ENCODE measurements around the gene RAB34. TPM values are rescaled to one million over a fixed set of nuclear protein-coding genes. Genes with fewer than 3 reads are reported as not detected.

Gene RAB34
- total RNA-seq, 3 donors from 2014 or later: 105 to 129 (median 123) TPM

DNA sequence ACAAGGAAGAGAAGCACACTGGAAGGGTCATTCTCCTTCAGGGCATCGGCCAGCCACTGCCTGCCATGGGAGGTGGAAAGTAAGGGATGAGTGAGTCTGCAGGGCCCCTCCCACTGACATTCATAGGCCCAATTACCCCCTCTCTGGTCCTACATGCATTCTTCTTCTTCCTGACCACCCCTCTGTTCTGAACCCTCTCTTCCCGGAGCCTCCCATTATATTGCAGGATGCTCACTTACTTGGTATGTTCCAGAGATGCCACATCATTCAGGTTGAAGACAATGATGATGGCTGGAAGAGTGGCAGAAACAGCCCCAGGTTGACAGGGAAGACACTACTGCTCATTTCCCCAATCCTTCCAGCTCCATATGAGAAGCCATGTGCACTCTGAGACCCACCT lies 2.5 kb downstream of the RAB34 start:
- Histone ChIP-seq H3K36me3 (no peaks in the 10 kb centered on the region), H3K27me3 (no peaks in the 10 kb centered on the region), H3K27ac (no peak overlapping the region), H3K4me1 (peaks cover 0 to 16% of the 10 kb centered on the region in 2 donors), H3K9me3 (no peaks in the 10 kb centered on the region), H3K4me3 (no peak overlapping the region)
- TF ChIP-seq POLR2A (IDR thresholded peaks at IDR 0.05) (no peak), POLR2AphosphoS5 (IDR thresholded peaks at IDR 0.05) (no peak)
- no peak for DNase-seq (ENCODE audit: low spot score in 2 of 2)
- intact Hi-C loops (cut with DNase I; ENCODE audit: low total_unique reads): no loop called here

DNA sequence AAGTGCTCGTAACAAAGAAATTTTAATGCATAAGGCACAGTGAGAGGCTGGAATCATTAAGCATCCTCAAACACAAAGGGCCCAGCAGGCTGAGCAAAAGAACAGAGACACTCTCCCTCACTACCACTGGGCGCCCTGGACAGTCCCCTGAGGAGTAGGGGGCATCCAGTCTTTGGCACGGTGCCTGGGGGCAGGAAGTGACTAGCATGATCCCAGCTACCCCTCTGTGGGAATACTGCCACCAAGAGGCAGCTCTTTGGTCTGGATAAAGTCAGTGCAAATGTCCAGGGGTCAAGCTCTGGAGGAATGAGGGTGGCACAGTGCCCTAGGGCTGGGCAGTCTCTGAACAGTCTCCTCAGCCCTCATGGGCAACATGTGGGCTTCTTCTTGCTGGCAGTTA lies 3.4 kb downstream of the RAB34 start:
- no peak for DNase-seq (ENCODE audit: low spot score in 2 of 2)
- Histone ChIP-seq H3K4me3 (no peak overlapping the region), H3K27ac (no peak overlapping the region), H3K36me3 (no peaks in the 10 kb centered on the region), H3K4me1 (peaks cover 0 to 16% of the 10 kb centered on the region in 2 donors), H3K9me3 (no peaks in the 10 kb centered on the region), H3K27me3 (no peaks in the 10 kb centered on the region)
- intact Hi-C loops (cut with DNase I; ENCODE audit: low total_unique reads): no loop called here
- TF ChIP-seq POLR2AphosphoS5 (IDR thresholded peaks at IDR 0.05) (no peak), POLR2A (IDR thresholded peaks at IDR 0.05) (no peak)
- TF ChIP-seq, protein P1, sequence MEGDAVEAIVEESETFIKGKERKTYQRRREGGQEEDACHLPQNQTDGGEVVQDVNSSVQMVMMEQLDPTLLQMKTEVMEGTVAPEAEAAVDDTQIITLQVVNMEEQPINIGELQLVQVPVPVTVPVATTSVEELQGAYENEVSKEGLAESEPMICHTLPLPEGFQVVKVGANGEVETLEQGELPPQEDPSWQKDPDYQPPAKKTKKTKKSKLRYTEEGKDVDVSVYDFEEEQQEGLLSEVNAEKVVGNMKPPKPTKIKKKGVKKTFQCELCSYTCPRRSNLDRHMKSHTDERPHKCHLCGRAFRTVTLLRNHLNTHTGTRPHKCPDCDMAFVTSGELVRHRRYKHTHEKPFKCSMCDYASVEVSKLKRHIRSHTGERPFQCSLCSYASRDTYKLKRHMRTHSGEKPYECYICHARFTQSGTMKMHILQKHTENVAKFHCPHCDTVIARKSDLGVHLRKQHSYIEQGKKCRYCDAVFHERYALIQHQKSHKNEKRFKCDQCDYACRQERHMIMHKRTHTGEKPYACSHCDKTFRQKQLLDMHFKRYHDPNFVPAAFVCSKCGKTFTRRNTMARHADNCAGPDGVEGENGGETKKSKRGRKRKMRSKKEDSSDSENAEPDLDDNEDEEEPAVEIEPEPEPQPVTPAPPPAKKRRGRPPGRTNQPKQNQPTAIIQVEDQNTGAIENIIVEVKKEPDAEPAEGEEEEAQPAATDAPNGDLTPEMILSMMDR (IDR thresholded peaks at IDR 0.05): no peak

DNA sequence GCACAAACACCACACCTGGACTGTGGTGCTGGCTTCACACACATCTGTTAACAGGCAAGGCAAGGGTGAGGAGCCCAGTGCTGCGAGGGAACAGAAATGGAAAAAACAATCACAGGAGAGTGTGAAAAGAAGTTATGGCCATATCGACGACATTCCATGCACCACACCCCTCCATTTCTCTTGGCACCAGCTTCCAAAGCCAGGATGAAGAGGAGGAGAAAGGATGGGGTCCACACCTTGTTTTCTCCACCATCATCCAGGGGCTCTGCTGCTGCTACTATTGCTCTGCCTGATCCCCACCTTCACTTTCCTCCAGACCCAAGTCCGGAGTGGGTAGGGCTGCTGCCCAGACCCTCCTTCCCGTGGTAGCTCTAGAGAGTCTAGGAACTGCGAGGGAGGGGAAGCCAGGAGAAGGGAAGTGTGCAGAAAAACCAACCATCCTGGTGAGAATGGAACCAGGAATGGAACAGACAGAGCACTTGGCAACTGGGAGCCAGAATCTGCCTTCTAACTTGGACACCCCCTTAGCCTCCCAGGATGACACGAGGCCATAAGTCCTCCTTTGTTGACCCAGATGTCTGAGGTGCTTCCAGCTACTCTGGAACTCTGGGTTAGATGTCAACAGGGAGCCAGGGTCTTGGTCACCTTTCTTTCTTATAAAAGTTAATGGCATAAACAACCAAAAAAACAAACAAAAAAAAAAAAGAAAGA lies 4.8 kb downstream of the RAB34 start:
- Histone ChIP-seq H3K27me3 (no peaks in the 10 kb centered on the region), H3K27ac (no peak overlapping the region), H3K4me3 (no peak overlapping the region), H3K4me1 (peaks cover 0 to 10% of the 10 kb centered on the region in 2 donors), H3K9me3 (no peaks in the 10 kb centered on the region), H3K36me3 (no peaks in the 10 kb centered on the region)
- TF ChIP-seq POLR2AphosphoS5 (IDR thresholded peaks at IDR 0.05) (no peak), POLR2A (IDR thresholded peaks at IDR 0.05) (no peak)
- TF ChIP-seq, protein P1 (IDR thresholded peaks at IDR 0.05): no peak
- no peak for DNase-seq (ENCODE audit: low spot score in 2 of 2)
- intact Hi-C loops (cut with DNase I; ENCODE audit: low total_unique reads): no loop called here

DNA sequence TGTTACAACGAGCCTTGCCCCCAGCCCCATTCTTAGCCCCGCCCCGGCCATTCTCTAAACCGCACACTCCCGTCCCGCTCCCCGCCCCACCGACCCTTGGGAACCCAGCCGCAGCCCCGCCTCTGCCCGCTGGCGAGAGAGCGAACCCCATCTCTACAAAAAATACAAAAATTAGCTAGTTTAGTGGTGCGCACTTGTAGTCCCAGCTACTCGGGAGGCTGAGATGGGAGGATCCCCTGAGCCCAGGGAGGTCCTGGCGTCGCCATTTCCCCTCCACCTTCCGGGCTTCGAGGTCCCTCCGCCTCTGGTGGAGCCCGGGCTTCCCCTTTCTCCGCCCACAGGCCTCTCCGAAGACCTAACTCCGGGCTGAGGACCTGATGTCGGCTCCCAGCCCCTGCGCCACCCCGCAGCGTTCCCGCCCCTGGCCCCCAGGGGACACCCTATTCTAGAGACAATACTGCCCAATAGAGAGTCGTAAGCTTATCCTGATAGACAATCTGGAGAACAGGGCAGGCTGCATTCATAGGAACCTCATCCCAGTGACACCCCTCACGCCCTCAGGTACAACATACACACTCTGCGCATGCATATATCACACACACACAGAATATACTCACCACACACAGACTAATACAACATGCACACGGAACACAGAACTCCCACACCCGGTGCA lies 5.5 kb downstream of the RAB34 start:
- peak overlapping the region; percentile 61 to 77 (median 76) for H3K4me3 ChIP-seq
- H3K27ac ChIP-seq: peak overlapping the region; percentile 90 to 93
- H3K9me3 ChIP-seq: no peaks in the 10 kb centered on the region
- intact Hi-C loops (cut with DNase I; ENCODE audit: low total_unique reads): no loop called here
- H3K36me3 ChIP-seq: no peaks in the 10 kb centered on the region
- no peak for DNase-seq (ENCODE audit: low spot score in 2 of 2)
- H3K4me1 ChIP-seq: peaks cover 0 to 10% of the 10 kb centered on the region in 2 donors
- TF ChIP-seq POLR2AphosphoS5 (IDR thresholded peaks at IDR 0.05): no peak
- TF ChIP-seq, protein P1 (IDR thresholded peaks at IDR 0.05): no peak
- TF ChIP-seq POLR2A (IDR thresholded peaks at IDR 0.05): no peak
- no peaks in the 10 kb centered on the region for H3K27me3 ChIP-seq

DNA sequence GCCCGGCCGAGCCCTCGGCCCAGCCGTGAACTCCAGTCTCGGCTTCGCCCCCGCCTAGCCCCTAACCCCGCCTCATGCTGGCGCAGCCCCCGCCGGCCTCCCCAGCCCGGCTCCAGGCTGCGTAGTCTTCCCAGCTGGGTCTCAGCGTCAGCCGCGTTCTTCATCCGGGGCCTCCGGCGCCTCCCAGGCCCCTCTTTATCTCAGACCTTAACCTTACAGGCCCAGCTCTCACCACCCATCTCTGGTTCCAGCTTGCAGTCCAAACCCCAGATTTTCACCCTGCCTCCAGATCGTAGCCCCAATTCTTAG lies 6.0 kb downstream of the RAB34 start, which contains the start of gene PROCA1:
Gene PROCA1, minus strand, starts transcription at position 166 of the 309 bp plus-strand sequence. CDS start 228 bp downstream, outside the sequence.
- H3K27ac ChIP-seq: peak within 1 kb of the TSS; percentile 90 to 93
- intact Hi-C loops (cut with DNase I; ENCODE audit: low total_unique reads): no loop called here
- H3K27me3 ChIP-seq: no peaks in the 10 kb centered on the region
- no peaks in the 10 kb centered on the region for H3K9me3 ChIP-seq
- no peak for DNase-seq (ENCODE audit: low spot score in 2 of 2)
- H3K36me3 ChIP-seq: no peaks in the 10 kb centered on the region
- peak within 1 kb of the TSS; percentile 61 to 77 (median 76) for H3K4me3 ChIP-seq
- no peak for TF ChIP-seq POLR2A (IDR thresholded peaks at IDR 0.05)
- no peak for TF ChIP-seq POLR2AphosphoS5 (IDR thresholded peaks at IDR 0.05)
- TF ChIP-seq, protein P1 (IDR thresholded peaks at IDR 0.05): no peak
- H3K4me1 ChIP-seq: peaks cover 0 to 8% of the 10 kb centered on the region in 2 donors

Data from breast epithelium (tissue), 4 donors.